SK-N-MC (cell line): ENCODE data around the gene PEA15.

Experiments used
- EZH2 ChIP-seq: fragments of 200-600 bp; sonication (generic); IDR thresholded peaks from one replicate; pipeline ENCODE4 v1.6.1; 2017; ENCODE audit warnings: antibody characterized with exemption
- FOXP2 ChIP-seq: optimal IDR thresholded peaks from 2 replicates; pipeline ENCODE3; 2011; ENCODE audit warnings: mild to moderate bottlenecking, moderate library complexity; ENCODE audit not compliant: insufficient read depth; ENCODE audit errors: extremely low read length, control extremely low read depth
- POLR2AphosphoS5 ChIP-seq: IDR thresholded peaks from 2 replicates; pipeline ENCODE4 v1.6.1; 2012; ENCODE audit warnings: mild to moderate bottlenecking, low read depth, low read length, borderline replicate concordance

DNA sequence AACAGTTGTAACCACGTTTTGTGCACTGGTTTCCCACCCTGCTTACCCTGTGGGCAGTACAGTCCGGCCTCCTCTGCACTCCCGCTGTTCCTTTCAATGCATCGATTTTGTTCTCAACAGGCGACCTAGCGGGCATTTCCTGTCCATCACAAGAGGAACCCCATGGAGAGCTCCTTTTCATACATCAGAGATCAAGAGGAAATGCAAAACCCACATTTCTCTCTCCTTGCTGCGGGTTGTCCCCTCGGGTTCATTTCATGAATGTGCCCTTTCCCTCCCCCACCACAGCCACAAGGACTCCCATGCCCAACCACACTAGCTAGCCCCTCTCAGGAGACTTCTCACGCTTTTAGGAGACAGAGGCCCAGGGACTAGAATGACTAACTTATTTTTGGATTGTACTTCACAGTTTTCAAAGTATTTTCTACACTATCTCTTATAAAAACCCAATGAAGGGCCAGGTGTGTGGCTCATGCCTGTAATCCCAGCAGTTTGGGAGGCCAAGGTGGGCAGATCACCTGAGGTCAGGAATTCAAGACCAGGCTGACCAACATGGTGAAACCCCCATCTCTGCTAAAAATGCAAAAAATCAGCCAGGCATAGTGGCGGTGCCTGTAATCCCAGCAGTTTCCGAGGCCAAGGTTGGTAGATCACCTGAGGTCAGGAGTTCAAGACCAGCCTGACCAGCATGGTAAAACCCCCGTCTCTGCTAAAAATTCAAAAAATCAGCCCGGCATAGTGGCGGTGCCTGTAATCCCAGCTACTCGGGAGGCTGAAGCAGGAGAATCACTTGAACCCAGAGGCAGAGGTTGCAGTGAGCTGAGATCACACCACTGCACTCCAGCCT is 35.4 kb upstream of the PEA15 start:
- no peak for TF ChIP-seq POLR2AphosphoS5
- no peak for TF ChIP-seq EZH2
- TF ChIP-seq FOXP2 = no peak
